Endothelial cell (in vitro differentiated cells): ENCODE data around the gene NRXN3. TPM values are rescaled to one million over a fixed set of nuclear protein-coding genes. Genes with fewer than 3 reads are reported as not detected.

ENCODE experiments used
- DNase-seq: peaks from one replicate; pipeline ENCODE4 v3.0.0; 2021; ENCODE audit warnings: low spot score
- H3K27ac Mint-ChIP-seq: one replicate; pipeline ENCODE4 v1.8.0; 2021; ENCODE audit warnings: mixed read lengths, inconsistent platforms; ENCODE audit not compliant: unreplicated experiment
- H3K27me3 Mint-ChIP-seq: one replicate; pipeline ENCODE4 v1.8.0; 2021; ENCODE audit warnings: mild to moderate bottlenecking, moderate library complexity, mixed read lengths, inconsistent platforms; ENCODE audit not compliant: unreplicated experiment
- H3K36me3 Mint-ChIP-seq: one replicate; pipeline ENCODE4 v1.8.0; 2021; ENCODE audit warnings: mild to moderate bottlenecking, low read depth, mixed read lengths, inconsistent platforms; ENCODE audit not compliant: unreplicated experiment
- H3K4me1 Mint-ChIP-seq: one replicate; pipeline ENCODE4 v1.8.0; 2021; ENCODE audit warnings: mild to moderate bottlenecking, mixed read lengths, inconsistent platforms; ENCODE audit not compliant: unreplicated experiment
- H3K4me3 Mint-ChIP-seq: one replicate; pipeline ENCODE4 v1.8.0; 2021; ENCODE audit warnings: mild to moderate bottlenecking, mixed read lengths, inconsistent platforms; ENCODE audit not compliant: unreplicated experiment
- H3K9me3 Mint-ChIP-seq: one replicate; pipeline ENCODE4 v1.8.0; 2021; ENCODE audit warnings: mixed read lengths, inconsistent platforms; ENCODE audit not compliant: unreplicated experiment
- total RNA-seq: library from RNA; stranded (reverse); fragmentation: NEBNext Ultra II Directional; extraction: Animal tissue kit (Norgen Biotek cat#: 25700); gene quantifications from one replicate; pipeline ENCODE4 v1.2.1, GENCODE V29; 2021; ENCODE audit not compliant: unreplicated experiment
- TF ChIP-seq, protein P1 (sequence below): fragments of 200-600 bp; sonication (generic); IDR thresholded peaks from one replicate; pipeline ENCODE4 v1.5.0; 2021; ENCODE audit warnings: antibody characterized with exemption; ENCODE audit not compliant: unreplicated experiment

Gene NRXN3
- total RNA-seq, 1 donor from 2014 or later: 2.3 TPM

DNA sequence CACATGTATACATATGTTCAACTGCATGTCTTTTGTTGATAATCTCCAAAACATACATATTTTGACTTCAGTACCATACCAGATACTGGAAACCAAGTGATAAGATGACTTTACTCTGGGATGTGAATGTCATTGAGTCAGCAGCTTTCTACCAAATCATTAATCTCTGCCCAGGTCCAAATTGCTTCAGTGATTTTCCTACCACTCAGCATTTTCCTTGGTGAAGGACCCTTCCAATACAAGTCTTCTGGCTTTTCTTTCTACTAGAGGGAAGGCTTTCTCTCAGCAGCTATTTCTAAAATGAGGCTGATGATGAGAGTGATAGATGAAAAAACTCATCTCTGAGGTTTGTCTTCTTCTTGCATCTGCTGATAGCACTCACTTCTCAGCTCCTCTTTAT lies 1008.5 kb downstream of the NRXN3 start:
- Mint-ChIP-seq H3K27me3 (no peaks in the 10 kb centered on the region), H3K4me3 (no peak overlapping the region), H3K27ac (no peak overlapping the region), H3K9me3 (no peaks in the 10 kb centered on the region), H3K4me1 (peaks cover 5% of the 10 kb centered on the region), H3K36me3 (no peaks in the 10 kb centered on the region)
- no peak for DNase-seq
- TF ChIP-seq, protein P1, sequence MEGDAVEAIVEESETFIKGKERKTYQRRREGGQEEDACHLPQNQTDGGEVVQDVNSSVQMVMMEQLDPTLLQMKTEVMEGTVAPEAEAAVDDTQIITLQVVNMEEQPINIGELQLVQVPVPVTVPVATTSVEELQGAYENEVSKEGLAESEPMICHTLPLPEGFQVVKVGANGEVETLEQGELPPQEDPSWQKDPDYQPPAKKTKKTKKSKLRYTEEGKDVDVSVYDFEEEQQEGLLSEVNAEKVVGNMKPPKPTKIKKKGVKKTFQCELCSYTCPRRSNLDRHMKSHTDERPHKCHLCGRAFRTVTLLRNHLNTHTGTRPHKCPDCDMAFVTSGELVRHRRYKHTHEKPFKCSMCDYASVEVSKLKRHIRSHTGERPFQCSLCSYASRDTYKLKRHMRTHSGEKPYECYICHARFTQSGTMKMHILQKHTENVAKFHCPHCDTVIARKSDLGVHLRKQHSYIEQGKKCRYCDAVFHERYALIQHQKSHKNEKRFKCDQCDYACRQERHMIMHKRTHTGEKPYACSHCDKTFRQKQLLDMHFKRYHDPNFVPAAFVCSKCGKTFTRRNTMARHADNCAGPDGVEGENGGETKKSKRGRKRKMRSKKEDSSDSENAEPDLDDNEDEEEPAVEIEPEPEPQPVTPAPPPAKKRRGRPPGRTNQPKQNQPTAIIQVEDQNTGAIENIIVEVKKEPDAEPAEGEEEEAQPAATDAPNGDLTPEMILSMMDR: no peak

DNA sequence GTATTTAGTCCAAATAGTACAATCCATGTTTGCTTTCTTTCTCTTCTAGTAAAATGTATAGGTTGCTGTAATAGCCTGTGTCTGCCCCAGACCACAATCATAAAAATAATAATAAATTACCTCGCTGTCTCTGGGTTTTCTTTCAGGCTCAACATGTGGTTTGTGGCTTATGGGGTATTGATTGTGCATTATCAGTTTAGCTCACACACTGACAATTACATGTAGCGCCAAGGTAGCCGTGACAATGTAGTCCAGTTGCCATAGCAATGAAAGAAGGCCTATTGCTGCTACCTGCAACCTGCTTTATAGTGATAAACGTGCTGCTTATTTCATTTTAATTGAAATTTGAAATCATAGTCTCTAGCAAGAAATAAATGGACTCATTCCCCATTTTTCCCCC lies 1009.8 kb downstream of the NRXN3 start:
- Mint-ChIP-seq H3K4me1 (peaks cover 5% of the 10 kb centered on the region), H3K27me3 (peaks cover 1% of the 10 kb centered on the region), H3K4me3 (no peak overlapping the region), H3K36me3 (no peaks in the 10 kb centered on the region), H3K9me3 (no peaks in the 10 kb centered on the region), H3K27ac (no peak overlapping the region)
- TF ChIP-seq, protein P1: no peak
- no peak for DNase-seq

DNA sequence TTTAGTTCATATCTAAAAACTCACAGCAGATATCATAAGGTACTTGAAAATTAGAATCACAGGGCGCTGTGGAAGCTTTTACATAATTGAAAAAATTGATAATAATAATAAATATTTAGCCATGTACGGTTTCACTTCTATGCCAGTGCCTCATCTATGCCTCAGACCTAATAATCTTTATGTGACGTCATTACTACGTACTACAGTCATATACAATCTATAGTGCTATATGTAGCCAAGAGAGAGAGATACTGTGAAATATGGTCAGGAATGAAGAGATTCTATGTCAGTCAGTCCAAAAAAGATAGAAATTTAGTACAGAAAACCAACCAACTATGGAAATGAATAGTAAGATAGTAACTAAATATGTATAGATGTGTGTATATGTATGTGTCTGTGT lies 1010.5 kb downstream of the NRXN3 start:
- Mint-ChIP-seq H3K9me3 (no peaks in the 10 kb centered on the region), H3K36me3 (no peaks in the 10 kb centered on the region), H3K27me3 (peaks cover 1% of the 10 kb centered on the region), H3K4me3 (no peak overlapping the region), H3K4me1 (peaks cover 5% of the 10 kb centered on the region), H3K27ac (no peak overlapping the region)
- DNase-seq: no peak
- TF ChIP-seq, protein P1: no peak

DNA sequence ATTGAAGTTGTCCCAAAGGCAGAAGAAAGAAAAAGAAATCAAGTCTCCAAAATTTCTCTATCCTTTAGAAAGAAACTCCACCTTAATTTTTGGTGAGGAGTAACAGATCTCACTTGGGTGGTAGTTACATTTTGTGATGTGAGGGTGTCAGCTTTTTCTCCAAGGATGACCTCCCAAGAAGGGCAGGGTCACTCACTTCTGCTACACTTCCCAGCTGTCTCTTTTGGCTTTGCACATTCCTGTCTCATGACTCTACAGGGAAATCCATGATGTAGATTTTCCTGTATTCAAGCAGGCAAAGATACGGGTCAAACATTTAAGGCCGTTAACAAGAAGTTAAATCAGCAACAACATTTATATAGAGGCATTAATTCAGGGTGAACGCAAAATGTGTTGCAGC lies 1016.4 kb downstream of the NRXN3 start:
- Mint-ChIP-seq H3K27ac (no peak overlapping the region), H3K27me3 (peaks cover 1% of the 10 kb centered on the region), H3K4me1 (no peaks in the 10 kb centered on the region), H3K36me3 (no peaks in the 10 kb centered on the region), H3K4me3 (no peak overlapping the region), H3K9me3 (no peaks in the 10 kb centered on the region)
- DNase-seq: no peak
- TF ChIP-seq, protein P1: no peak

DNA sequence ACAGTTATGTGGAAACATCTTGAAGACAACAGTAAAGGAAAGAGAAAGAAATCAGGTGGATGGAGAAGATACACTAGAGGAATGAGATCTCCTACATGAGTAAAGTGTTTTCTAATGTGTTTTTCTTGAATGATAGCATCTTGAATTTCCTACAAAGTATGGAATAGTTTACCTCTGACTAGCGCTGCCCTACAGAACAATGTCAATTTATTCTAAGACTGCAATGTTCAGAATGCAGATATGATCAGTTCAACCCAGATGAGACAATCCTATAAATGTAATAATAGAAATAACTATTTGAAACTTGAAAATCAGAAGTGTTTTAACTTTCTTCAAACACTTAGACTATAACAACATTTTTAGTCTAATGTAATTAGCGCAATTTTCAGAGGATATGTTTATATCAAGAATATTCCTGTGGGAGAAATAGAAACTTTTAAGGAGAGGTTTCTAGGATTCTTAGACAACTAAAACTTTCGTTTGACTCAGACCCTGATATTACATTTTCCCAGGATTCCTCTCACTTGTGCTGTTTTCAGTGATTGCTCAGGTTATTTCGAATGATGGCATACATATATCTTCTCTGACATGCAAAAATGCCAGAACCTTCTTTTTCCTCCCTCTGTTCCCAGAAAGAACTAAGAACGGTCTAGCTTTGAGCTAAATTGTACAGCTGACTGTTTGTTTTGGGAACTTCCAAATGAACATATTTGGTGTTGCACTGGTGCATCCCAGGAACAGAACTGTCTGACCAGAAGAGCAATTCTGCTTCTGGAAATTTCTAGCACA lies 1023.7 kb downstream of the NRXN3 start:
- DNase-seq: no peak
- Mint-ChIP-seq H3K27ac (no peak overlapping the region), H3K4me3 (no peak overlapping the region), H3K27me3 (no peaks in the 10 kb centered on the region), H3K4me1 (no peaks in the 10 kb centered on the region), H3K36me3 (no peaks in the 10 kb centered on the region), H3K9me3 (no peaks in the 10 kb centered on the region)
- TF ChIP-seq, protein P1: no peak
